ENCODE measurements around the gene ACOT7.

GRCh38 chr1:6440198-6441126 lies 46.9 kb upstream of the ACOT7 start:
- TF ChIP-seq CTCF (IDR thresholded peaks at IDR 0.05) = peak in 1 of 3 experiments; percentile 22
- no peak for TF ChIP-seq POLR2A (IDR thresholded peaks at IDR 0.05)

All from testis (tissue), 2 donors.